ENCODE results near the gene PHF2.

The PHF2 gene

GRCh38 chr9:93601063-93601462 lies 24.7 kb downstream of the PHF2 start:
- no peak for DNase-seq (ENCODE audit: low read depth)

DNA sequence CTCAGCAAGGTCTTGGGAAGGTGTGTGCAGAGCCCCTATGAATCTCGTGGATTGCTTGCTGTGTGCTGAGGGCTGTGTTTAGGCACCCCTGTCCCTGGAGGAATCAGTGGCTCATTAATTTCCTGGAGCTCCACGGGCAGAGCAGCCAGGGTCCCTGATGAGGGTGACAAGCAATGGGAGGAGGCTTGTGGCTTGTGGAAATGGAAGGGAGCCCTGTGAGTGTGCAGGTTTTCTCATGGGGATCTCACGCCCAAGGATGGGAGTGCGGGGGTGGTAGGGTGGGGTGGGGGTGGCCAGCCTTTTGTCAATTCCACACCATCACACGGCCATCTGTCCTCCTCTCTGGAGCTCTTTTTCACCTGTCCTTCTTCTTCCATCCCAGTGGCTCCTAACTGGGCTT lies 25.3 kb downstream of the PHF2 start:
- DNase-seq (ENCODE audit: low read depth): no peak

DNA sequence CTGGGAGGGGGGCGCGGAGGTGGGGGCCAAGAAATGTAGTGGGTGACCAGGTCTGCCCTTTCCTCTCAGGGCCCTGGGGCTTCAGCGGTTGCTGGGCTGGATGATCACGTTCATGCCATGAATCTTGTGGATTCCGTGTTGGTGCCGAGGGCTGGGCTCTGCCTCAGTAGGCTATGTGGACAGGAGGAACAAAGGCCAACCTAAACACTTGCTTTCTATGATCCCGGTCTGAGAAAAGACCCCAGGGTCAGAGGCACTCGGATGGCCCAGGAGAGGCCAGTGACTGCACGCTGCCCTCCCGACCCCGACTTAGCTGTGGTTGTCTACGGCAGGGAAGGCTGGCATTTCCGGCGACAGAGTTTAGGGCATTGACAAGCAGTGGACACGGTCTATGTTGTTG lies 26.6 kb downstream of the PHF2 start:
- DNase-seq (ENCODE audit: low read depth): no peak

- no peak for DNase-seq (ENCODE audit: low read depth)
Observed at GRCh38 chr9:93603906-93604326, 27.5 kb downstream of the PHF2 start.

DNA sequence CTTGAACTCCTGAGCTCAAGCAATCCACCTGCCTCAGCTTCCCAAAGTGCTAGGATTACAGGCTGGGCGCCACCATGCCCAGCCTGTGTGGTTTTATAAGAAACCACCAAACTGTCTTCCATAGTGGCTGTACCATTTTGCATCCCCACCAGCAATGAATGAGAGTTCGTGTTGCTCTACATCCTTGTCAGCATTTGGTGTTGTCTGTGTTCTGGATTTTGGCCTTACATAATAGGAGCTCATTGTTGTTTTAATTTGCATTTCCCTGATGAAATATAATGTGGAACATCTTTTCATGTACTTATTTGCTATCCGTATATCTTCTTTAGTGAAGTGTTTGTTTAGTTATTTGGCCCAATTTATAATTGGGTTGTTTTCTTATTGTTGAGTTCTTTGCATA lies 29.8 kb downstream of the PHF2 start:
- no peak for DNase-seq (ENCODE audit: low read depth)

GRCh38 chr9:93610206-93610605 lies 33.8 kb downstream of the PHF2 start:
- no peak for DNase-seq (ENCODE audit: low read depth)

DNA sequence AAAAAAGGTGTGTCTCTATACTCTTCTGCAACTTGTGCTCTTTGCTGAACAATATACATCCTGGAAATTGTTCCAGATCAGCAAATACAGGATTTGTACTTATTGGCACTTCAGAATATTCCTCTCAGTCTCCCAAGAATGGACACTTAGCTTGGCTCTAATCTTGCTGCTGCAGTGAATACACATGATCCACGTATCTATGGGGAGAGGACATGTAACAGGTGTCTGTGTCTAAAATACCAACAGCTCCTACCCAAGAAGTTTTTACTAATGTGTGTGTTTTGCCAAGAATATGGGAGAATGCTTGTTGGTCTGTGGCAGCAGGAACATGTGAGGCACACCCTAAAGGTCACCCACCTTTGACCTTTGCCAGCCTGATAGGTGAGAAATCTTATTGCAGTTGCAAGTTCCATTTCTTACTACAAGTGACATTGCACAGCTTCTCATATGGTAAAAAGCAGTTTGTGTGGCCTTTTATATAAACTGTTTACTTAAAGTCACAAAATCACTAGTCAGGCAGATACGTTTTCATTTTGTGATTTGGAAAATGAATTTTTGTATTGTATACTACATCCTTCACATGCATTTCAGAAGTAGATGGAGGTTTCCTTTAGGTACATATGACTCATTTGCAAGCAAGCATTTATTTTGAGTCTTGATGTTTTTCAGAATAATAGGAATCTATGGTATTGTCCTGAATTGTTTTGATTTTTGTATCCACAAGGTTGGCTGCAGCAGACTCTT lies 35.8 kb downstream of the PHF2 start:
- no peak for DNase-seq (ENCODE audit: low read depth)

DNA sequence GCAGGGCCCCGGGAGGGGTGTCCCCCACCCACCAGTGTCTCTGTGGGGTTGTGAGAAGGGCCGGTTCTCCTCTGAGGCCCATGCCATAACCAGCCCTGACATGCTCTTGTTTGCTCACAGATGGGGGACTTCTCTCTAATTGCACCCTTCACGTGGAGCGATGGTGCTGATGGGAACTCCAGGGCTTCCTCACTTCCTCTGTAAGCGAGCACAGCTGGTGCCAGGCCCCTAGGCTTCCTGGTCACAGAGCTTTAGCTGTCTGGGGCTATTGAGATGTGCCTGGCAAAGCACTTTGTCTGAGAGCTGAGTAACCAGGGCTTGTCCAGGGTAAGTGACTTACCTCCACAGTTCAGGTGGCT lies 36.4 kb downstream of the PHF2 start:
- no peak for DNase-seq (ENCODE audit: low read depth)

GRCh38 chr9:93613174-93613573 lies 36.8 kb downstream of the PHF2 start:
- no peak for DNase-seq (ENCODE audit: low read depth)

DNA sequence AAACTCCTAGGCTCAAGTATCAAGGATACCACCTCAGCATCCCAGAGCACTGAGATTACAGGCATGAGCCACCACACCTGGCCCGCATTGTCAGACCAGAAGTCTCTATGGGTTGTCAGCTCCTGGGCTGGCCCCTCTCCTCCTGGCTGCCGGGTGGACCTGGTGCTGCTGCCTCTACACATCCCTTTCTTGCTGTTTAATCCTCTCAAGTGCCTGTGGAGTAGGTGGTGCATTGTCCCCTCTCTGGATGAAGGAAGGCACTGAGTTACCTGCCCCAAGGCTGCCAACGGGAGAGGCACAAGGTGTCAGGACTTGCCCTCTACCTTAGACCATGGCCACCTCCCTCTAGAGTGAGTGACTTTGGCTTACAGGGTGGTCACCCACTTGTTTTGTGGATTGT lies 37.4 kb downstream of the PHF2 start:
- DNase-seq (ENCODE audit: low read depth): no peak

DNA sequence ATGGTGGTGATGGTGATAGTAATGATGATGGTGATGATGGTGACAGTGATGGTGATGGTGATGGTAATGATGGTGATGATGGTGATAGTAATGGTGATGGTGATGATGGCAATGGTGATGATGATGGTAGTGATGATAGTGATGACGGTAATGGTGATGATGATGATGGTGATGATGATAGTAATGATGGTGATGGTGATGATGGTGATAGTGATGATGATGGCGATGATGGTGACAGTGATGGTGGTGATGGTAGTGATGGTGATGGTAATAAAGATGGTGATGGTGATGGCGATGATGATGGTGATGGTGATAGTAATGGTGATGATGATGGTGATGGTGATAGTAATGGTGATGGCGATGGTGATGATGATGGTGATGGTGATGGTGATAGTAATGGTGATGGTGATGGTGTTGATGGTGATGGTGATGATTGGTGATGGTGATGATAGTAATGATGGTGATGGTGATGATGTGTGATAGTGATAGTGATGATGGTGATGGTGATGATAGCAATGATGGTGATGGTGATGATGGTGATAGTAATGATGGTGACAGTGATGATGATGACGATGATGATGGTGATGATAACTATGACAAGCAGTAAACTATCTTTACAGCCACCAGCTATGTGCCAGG lies 38.6 kb downstream of the PHF2 start:
- DNase-seq (ENCODE audit: low read depth): no peak

GRCh38 chr9:93616044-93616443 lies 39.7 kb downstream of the PHF2 start:
- DNase-seq (ENCODE audit: low read depth): no peak

DNA sequence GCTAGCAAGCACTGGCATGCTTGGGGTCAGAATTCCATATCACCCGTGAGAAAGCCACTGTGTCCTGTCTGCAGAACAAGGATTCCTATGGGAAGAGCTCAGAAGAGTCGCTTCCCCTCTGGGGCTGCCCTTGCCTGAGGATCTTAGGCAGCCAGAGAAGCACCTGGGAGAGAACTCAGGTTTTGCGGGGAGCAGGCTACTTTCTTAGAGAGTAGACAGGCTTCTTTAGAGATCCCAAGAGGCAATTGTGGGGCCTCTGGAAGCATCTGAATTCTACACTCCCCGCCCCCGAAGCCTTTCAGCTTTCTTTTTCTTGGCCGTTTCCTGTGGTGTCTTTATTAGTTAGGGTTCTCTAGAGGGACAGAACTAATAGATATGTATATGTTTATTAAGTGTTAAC lies 40.9 kb downstream of the PHF2 start:
- DNase-seq (ENCODE audit: low read depth): no peak

GRCh38 chr9:93619272-93619775 lies 42.9 kb downstream of the PHF2 start:
- DNase-seq (ENCODE audit: low read depth): no peak

- DNase-seq (ENCODE audit: low read depth): no peak
Observed at GRCh38 chr9:93620041-93620506, 43.7 kb downstream of the PHF2 start.

DNA sequence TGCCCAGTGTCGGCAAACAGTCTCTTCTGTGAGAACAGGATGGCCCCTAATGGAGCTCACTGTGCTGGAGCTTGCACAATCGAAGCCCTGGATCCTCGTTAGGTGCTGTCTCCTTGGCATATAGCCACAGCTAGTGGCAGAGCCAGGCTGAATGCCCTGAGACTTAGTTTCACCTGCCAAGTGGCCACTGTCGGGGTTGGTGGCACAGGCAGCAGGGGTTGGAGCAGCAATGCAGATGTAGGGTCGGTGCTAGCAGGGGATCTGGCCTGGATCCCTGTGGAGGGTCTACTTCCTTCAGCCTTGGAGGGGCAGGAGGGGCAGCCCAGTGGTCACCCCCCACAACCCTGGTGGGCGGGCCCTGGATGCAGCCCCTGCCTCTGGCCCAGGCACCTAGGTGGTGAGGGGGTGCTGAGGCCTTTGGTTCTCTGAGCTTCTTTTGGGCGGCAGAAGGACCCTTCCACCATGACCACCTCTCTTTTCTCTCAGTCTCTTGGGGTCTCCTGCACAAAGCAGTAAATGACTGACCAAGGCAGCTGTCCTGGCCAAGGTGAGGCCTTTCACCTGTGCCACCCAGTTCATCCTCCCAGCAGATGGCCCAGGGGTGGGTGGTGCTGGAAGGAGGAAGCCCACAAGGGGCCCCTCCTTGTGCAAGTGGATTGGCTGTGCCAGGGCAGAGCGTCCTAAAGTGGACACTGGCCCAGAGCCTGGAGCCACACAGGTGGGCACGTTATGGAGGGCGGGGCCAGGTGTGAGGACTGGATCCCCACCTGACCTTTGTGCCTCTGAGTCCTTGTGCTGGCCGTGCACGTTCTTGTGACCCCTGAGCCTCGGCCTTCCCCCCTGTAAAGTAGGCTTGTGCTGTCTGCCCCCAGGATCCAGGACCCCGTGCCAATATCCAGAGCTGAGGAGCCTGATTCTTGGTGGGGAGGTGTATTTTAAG lies 44.8 kb downstream of the PHF2 start:
- DNase-seq (ENCODE audit: low read depth): no peak

DNA sequence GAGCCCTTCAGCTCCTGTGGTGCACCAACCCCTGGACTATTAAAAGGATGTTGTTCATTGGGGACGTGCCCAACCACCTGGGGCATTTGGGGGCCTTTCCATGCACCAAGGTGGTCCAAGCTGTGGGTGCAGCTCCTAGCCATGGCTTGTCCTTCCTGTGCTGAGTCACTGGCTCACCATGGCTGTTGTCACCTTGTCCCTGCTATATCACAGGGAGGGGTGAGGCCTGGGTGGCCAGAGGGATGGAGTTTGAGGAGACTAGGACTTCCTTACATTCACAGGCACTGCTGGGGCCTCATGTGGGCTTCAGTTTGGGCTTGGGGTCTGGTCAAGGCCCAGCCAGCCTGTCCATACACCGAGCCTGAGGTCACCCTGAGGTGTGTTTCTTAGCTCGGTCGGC lies 45.5 kb downstream of the PHF2 start:
- no peak for DNase-seq (ENCODE audit: low read depth)

DNA sequence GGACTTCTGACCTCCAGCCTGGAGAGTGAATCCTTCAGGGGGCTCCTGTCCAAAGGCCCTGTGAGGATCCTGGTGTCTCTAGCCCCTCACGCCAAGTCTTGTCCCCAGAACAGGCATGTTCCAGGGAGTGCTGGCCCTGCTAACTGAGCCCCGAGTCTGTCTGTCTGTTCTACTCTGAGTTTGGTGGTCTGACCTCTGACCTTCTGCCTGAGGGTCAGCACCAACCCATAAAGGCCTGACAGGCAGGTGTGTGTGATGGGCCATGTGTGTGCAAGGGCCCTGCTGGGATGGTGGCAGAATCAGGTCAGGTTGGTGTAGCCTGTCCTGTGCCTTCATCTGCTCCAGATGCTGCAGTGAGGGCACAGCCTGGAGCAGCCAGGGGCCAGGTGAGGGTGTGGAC lies 46.3 kb downstream of the PHF2 start:
- no peak for DNase-seq (ENCODE audit: low read depth)

GRCh38 chr9:93623753-93624152 lies 47.4 kb downstream of the PHF2 start:
- DNase-seq (ENCODE audit: low read depth): no peak

GRCh38 chr9:93624431-93624834 lies 48.0 kb downstream of the PHF2 start:
- DNase-seq (ENCODE audit: low read depth): no peak

- no peak for DNase-seq (ENCODE audit: low read depth)
Observed at GRCh38 chr9:93624977-93625376, 48.6 kb downstream of the PHF2 start.

- DNase-seq (ENCODE audit: low read depth): no peak
Observed at GRCh38 chr9:93629920-93630319, 53.5 kb downstream of the PHF2 start.
